ENCODE results near the gene CYFIP1. TPM values are rescaled to one million over a fixed set of nuclear protein-coding genes. Genes with fewer than 3 reads are reported as not detected.

The CYFIP1 gene
- total RNA-seq, 4 donors from 2014 or later, result 86.8 to 131 (median 105) TPM

- H3K4me3 ChIP-seq, result no peak overlapping the region
- intact Hi-C loops (cut with DNase I), result no loop called here
- no peak for DNase-seq (ENCODE audit: extremely low spot score)
- WGBS, result 96% methylated on average over 12 of the region's 12 CpGs
- peaks cover 84 to 100% (median 98%) of the 10 kb centered on the region in 4 donors for H3K36me3 ChIP-seq
- no peaks in the 10 kb centered on the region for H3K27me3 ChIP-seq
- no peaks in the 10 kb centered on the region for H3K9me3 ChIP-seq
- TF ChIP-seq CTCF (IDR thresholded peaks at IDR 0.05) (no peak), EP300 (IDR thresholded peaks at IDR 0.05) (no peak), POLR2AphosphoS5 (IDR thresholded peaks at IDR 0.05) (no peak), POLR2A (IDR thresholded peaks at IDR 0.05; ENCODE audit: low read depth) (no peak)
- H3K27ac ChIP-seq (replicated peaks in 1 of 4), result no peak overlapping the region
- H3K4me1 ChIP-seq, result no peaks in the 10 kb centered on the region
Observed at GRCh38 chr15:22912256-22912655, 67.9 kb downstream of the CYFIP1 start.

- DNase-seq (ENCODE audit: extremely low spot score), result no peak
- peaks cover 85 to 99% (median 96%) of the 10 kb centered on the region in 4 donors for H3K36me3 ChIP-seq
- no peaks in the 10 kb centered on the region for H3K9me3 ChIP-seq
- H3K4me3 ChIP-seq, result no peak overlapping the region
- H3K27ac ChIP-seq (replicated peaks in 1 of 4), result no peak overlapping the region
- H3K27me3 ChIP-seq, result no peaks in the 10 kb centered on the region
- WGBS, result 89% methylated on average over 8 of the region's 8 CpGs
- intact Hi-C loops (cut with DNase I), result no loop called here
- TF ChIP-seq CTCF (IDR thresholded peaks at IDR 0.05), result no peak
- TF ChIP-seq EP300 (IDR thresholded peaks at IDR 0.05), result no peak
- no peak for TF ChIP-seq POLR2AphosphoS5 (IDR thresholded peaks at IDR 0.05)
- TF ChIP-seq POLR2A (IDR thresholded peaks at IDR 0.05; ENCODE audit: low read depth), result no peak
- no peaks in the 10 kb centered on the region for H3K4me1 ChIP-seq
Observed at GRCh38 chr15:22911306-22911705, 68.9 kb downstream of the CYFIP1 start.

- peaks cover 73 to 89% (median 77%) of the 10 kb centered on the region in 4 donors for H3K36me3 ChIP-seq
- no peaks in the 10 kb centered on the region for H3K4me1 ChIP-seq
- no peak for TF ChIP-seq CTCF (IDR thresholded peaks at IDR 0.05)
- TF ChIP-seq POLR2A (IDR thresholded peaks at IDR 0.05; ENCODE audit: low read depth), result no peak
- TF ChIP-seq POLR2AphosphoS5 (IDR thresholded peaks at IDR 0.05), result no peak
- no peak for TF ChIP-seq EP300 (IDR thresholded peaks at IDR 0.05)
- intact Hi-C loops (cut with DNase I), result no loop called here
- H3K27ac ChIP-seq (replicated peaks in 1 of 4), result no peak overlapping the region
- no peak for DNase-seq (ENCODE audit: extremely low spot score)
- H3K4me3 ChIP-seq, result no peak overlapping the region
- no peaks in the 10 kb centered on the region for H3K9me3 ChIP-seq
- H3K27me3 ChIP-seq, result no peaks in the 10 kb centered on the region
- 95% methylated on average over 9 of the region's 9 CpGs for WGBS
Observed at GRCh38 chr15:22908830-22909229, 71.3 kb downstream of the CYFIP1 start.

GRCh38 chr15:22907161-22907950 is 72.8 kb downstream of the CYFIP1 start:
- no peaks in the 10 kb centered on the region for H3K27me3 ChIP-seq
- DNase-seq (ENCODE audit: extremely low spot score), result no peak
- intact Hi-C loops (cut with DNase I), result no loop called here
- H3K27ac ChIP-seq (replicated peaks in 1 of 4), result no peak overlapping the region
- WGBS, result 94% methylated on average over 15 of the region's 16 CpGs
- no peak overlapping the region for H3K4me3 ChIP-seq
- no peak for TF ChIP-seq EP300 (IDR thresholded peaks at IDR 0.05)
- no peak for TF ChIP-seq POLR2AphosphoS5 (IDR thresholded peaks at IDR 0.05)
- TF ChIP-seq POLR2A (IDR thresholded peaks at IDR 0.05; ENCODE audit: low read depth), result no peak
- no peak for TF ChIP-seq CTCF (IDR thresholded peaks at IDR 0.05)
- no peaks in the 10 kb centered on the region for H3K9me3 ChIP-seq
- H3K36me3 ChIP-seq, result peaks cover 75 to 89% (median 79%) of the 10 kb centered on the region in 4 donors
- no peaks in the 10 kb centered on the region for H3K4me1 ChIP-seq
